KG1 (cell line): ENCODE data around the gene OR5A1.
"Not testable (repeated sequence)": the region's sequence is repeated elsewhere in the genome, so short reads cannot be mapped to it uniquely, and the experiment has no call there.

Experiments used
- DNase-seq: peaks from one replicate; lab custom pipeline; 2025; lab: John Stamatoyannopoulos, UW

OR5A1 gene

DNA sequence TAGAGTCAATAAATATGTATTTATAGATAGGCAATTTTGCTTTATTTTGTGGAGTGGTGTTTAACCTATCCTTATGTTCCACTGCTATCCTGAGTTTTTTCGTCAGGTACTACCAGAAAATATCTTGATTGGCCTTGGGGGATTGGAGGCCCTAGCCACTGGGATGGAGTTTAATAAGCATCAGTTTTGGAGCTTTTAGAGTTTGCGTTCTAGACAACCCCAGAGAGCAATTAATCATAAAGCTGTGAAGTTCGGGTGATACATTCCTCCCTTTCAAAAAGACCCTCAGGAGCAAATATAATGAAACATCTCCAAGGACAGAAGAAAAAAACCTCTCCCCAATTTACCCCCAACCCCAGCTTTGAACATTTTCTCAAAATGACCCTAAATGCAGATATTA lies at the start of gene OR5A1:
Gene OR5A1 (plus strand): TSS at position 301 of the 400 bp plus-strand sequence. CDS start 6,700 bp downstream, outside the sequence.
- no peak for DNase-seq

DNA sequence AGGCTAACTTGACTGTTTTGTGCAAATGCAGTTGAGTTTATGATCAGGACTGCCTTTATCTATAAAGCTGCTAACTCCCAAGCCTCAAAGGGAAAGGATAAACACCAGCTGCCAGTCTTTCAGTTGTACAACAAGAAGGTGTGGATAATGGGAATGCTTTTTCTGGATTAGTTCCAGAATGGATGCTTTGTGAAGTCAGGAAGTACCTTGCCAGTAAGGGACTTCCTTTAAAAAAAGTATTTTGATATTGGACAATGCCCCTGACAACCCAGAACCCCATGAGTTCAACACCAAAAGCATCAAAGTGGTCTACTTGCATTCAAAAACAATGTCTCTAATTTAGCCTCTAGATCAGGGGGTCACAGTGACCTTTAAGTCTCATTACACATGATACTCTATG lies 42.1 kb upstream of the OR5A1 start:
- no peak for DNase-seq

DNA sequence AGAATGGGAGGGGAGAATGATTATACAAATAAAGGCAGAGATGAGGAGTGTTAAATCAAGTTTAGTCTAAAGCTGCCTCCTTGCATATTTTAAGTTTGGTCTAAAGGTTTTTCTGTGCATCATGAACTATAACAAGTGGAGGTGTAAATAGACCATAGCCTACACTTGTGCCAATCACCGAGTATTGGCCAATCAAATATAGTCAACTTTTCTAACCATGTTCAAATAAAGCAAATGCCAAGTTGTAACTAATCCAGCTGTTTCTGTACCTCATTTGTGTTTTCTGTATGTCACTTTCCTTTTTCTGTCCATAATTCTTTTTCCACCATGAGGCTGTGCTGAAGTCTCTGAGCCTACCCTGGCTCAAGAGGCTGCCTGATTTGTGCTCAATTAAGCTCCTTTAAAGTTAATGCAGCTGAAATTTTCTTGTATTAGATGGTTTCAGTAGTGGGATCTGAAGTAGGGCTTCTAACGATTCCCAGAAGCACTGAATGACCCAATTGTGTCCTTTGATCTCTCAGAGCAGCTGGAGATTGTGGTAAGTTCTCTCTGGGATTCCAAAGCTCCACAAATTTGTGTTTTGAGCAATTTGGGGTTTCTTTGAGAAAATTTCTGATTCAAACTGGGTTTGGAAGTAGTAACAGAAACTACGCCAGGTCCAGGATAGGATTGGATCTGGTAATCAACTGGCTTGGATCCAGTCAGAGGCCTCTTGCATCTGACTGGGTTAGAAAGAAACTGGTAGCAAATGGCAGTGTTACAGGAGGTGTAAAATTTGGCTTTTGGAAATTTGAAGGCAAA lies 35.6 kb upstream of the OR5A1 start:
- DNase-seq, result no peak

DNA sequence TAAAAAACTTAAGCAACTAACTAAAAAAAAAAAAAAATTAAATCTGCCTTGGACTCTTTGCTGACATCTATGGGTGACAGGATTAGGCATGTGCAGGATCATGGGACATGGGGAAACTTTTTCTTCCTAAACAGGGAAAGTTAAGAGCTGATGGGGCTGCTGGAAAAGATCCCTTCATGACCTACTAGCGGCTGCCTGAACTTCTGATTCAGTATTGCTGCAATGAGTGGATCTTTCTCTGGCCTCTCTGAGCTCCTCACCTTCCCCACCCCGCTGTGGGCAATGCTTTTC lies 35.1 kb upstream of the OR5A1 start:
- DNase-seq, result no peak

DNA sequence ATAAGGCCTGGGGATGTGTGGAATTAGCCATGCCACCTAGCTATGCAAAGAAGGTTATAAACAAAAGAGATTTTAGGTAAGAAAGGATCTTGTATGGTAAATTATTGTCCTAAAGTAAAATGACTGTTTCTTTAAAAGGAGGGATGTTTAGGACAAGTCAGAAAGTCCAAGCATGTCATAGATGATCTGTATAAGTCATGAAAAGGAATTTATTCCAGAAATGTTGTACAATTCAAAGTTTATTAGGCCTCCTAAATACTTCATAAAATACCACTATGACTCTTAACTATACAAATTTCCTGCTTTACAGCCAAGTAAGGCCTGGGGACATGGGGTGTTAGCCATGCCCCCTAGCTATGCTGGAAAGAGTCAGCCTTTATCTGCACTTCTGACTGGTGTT lies 32.7 kb upstream of the OR5A1 start:
- DNase-seq, result no peak

DNA sequence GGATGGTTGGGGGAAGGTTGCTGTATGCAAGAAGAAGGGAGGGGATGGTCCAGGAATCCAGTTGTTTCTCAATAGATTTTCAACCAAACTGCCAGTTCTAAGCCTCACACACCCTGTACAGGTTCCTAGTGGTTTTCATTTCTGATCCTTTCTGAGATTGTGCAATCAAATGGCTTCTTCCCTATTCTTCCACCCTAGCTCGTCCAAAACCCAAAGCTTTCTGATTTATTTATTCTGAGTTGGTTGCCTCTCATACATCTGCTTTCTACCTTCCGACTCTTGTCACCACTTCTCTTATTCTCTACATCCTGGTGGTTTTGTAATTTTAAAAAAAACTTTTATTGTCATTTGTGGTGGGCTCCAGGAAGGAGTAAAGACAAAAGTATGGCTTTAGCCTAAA lies 22.6 kb upstream of the OR5A1 start:
- DNase-seq, result peak; percentile 73

DNA sequence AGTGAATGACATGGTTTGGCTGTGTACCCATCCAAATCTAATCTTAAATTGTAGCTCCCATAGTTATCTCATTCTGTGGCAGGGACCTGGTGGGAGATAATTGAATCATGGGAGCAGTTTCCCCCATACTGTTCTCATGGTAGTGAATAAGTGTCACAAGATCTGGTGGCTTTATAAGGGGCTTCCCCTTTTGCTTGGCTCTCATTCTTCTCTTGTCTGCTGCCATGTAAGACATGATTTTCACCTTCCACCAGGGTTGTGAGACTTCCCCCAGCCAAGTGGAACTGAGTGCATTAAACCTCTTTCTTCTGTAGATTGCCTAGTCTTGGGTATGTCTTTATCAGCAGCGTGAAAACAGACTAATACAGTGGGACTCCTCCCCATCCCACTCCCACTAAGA lies 21.2 kb upstream of the OR5A1 start:
- DNase-seq, result no peak

DNA sequence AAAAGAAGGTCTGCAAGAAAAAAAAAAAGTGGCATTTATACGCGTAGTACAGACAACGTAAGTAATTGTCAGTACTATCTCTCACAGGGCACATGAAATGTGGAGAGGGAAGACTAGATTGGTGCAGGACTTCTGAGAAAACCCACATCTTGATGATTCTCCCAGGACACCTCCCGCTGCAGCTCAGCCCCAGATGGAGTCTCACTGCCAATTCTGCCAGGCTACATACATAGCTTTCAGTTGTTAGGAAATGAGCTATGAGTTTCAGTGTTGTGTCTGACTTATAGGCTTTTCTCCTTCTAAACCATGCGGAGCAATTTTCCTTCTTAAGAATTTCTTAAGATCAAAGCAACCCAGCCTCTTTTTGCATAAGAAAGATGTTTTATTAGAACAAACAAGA lies 19.7 kb upstream of the OR5A1 start:
- DNase-seq, result no peak

DNA sequence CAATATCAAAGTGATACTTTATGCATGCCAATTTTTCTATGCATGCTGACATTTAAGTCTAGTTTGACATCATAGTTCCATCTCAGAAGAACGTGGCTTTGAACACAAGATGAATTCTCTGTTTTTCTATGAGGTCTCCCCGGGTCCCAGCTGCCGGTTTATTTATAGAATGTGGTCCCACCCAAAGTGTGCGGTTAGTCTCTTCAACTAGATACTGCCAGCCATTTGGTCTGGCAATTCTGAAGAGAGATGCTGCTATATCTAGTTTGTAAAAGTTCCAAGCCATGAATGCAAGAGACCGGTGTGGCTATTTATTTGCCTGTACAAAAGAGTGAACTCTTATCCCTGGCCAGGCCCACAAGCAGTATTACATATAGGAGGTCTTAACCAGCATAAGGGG lies 19.2 kb upstream of the OR5A1 start:
- DNase-seq, result no peak

DNA sequence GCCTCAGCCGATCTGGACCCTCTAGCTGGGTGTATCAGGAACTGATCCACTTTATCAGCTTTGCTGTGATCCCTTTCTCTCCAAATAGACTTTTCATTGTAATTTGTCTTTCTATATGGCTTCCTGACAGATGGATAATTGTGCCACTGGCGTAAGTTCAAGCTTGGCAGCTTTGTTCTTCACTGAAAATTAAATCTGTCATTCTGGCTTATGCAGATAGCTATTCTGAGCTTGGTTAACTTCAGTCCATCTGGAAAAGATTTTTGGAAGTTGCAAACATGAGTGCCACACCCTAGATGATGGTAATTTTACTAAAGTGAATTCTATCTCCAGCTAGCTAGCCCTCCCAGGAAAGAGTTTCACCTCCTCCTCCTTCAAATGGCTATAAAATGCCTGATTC lies 18.1 kb upstream of the OR5A1 start:
- no peak for DNase-seq

DNA sequence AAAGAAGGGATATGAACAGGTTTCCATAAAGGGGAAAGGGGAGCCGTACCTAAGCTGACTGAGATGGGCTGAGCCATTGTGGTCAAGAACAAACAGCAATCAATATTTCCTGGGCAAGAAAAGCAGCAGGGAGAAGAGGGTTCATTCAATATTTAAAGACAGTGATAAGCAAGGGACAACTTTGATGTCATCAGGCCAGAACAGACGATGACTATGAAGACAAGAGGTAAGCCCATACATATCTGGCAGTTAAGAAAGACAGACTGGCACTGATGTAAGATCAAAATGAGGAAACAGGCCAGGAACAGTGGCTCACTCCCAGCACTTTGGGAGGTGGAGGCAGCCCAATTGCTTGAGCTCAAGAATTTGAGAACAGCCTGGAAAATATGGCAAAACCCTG lies 12.4 kb upstream of the OR5A1 start:
- no peak for DNase-seq

DNA sequence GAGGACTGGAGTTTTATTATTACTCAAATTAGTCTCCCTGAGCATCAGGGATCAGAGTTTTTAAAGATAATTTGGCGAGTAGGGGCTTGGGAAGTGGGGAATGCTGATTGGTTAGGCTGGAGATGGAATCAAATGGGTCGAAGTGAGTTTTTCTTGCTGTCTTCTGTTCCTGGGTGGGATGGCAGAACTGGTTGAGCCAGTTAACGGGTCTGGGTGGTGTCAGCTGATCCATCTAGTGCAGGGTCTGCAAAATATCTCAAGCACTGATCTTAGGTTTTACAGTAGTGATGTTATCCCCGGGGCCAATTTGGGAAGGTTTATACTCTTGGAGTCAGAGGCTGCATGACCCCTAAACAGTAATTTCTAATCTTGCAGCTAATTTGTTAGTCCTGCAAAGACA lies 11.1 kb upstream of the OR5A1 start:
- no peak for DNase-seq

DNA sequence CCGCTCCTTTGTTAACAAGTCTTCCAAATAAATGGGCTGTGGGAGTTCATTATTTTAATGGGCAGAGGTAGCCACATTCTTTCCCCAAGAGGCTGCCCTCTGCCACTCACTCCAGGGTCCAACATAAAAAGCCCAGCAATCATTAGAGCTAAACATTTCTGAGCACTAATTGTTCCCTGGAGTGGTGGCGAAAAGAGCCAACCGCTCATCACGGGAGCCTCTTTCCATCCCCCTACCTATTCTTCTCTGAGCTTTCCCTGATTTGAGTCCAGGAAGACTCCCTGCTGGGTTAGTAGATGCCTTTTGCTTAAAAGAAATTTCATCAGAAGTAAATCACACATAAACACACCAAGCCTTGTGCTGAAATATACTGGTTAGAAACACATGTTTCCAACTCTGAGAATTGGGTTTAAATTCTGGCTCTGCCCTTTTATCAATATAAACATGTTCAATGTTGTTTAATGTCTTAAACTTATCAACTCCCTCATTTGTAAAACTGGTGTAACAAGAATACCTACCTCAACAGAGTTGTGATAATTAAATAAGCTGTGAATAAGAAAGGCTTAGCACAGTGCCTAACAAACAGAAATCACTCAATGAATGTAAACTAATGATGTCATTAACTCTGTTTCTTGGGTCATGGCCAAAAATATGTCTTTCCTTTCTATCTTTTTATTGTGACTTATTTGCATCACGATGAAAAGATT lies 9.8 kb upstream of the OR5A1 start, which contains the start of gene OR5A2:
Gene OR5A2 (minus strand): TSS at position 53 of the 707 bp plus-strand sequence. CDS start 3,460 bp downstream, outside the sequence.
- DNase-seq, result no peak

DNA sequence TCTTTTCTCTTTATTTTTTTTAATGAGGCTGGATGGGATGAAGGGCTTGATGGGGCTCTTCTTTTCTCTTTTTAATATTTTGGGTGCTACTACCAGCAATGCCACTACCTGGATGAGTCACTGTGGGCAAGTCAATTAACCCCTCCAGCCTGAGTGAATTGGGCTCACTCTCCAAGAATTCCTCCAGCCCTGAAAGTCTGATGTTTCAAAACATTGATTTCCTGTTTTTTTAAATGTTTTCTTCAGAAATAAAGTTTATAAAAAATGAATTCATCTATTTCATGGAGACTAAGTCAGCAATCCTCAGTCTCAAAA lies 9.2 kb upstream of the OR5A1 start:
- no peak for DNase-seq

DNA sequence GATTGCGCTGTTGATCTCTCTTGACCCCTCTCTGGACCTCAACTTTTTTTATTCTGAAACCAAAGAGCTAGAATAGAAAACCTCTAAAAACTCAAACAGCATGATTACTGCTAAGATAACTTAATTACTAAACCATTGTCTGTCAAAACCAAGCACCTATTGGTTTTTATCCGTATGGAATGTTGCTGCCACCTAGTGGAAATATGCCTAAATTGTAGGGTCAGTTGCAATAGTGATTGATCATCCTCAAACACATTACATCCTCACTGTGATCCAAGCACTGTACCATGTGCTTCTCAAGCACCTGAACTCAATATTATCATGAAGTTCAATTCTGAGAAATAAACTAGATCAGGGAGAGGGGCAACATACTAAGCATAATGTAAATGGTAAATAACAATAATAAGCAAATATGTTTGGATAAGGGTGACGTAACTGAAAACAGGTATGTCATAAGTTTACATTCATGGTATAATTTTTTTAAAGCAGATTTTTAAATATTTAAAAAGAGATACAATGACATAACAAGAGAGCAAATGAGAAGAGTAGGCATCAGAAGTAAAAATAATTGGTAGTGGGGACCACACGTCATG lies 6.2 kb upstream of the OR5A1 start:
- peak; percentile 71 for DNase-seq

DNA sequence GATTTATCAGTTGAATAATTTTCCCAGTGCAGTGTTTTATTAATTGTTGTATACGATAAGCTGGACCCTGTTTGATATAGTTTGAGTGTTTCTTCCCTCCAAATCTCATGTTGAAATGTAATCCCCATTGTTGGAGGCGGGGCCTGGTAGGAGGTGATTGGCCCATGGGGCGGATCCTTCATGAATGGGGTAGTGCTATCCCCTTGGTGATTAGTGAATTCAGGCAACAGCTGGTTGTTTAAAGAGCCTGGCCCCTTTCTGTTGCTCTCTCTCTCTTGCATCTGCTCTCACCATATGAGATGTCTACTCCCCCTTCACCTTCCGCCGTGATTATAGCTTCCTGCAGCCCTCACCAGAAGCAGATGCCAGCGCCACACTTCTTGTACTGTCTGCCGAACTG lies 1.5 kb downstream of the OR5A1 start:
- no peak for DNase-seq

DNA sequence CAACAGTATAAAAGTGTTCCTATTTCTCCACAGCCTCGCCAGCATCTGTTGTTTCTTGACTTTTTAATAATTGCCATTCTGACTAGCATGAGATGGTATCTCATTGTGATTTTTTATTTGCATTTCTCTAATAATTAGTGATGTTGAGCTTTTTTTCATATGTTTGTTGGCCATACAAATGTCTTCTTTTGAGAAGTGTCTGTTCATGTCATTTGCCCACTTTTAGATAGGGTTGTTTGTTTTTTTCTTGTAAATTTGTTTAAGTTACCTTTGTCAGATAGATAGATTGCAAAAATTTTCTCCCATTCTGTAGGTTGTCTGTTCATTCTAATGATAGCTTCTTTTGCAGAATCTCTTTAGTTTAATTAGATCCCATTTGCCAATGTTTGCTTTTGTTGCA lies 9.4 kb downstream of the OR5A1 start:
- not testable (repeated sequence) for DNase-seq

DNA sequence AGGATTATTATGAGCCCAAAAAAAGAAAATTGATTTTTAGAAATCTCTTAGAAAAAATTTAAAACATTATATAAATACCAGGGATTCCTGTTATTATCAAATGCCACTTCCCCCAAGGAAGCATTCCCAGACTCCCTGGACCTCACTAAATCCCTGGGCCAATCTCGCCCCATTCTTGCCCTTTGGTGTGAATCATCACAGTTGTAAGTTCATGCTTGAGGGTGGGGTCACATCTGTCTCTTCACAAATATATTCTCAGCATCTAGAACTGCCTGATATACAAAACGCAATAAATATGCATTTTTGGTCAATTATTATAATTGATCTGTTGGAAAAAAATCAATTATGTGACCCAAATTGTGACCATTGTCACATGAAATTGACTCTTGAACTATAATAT lies 12.2 kb downstream of the OR5A1 start:
- no peak for DNase-seq

DNA sequence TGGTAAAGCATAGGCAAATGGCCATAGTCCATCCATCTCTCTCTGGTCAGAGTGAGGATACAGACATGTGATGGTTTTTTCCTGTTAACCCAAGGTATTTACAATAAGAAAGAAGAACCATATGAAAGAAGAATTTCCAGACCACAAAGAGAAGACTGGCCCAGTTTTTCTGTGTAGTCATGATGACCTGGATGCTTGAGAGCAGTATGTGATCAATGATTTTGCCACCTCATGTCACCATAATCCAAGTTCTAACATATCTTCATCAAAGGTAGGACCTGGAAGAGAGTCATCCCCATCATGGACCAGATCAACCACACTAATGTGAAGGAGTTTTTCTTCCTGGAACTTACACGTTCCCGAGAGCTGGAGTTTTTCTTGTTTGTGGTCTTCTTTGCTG lies 20.4 kb downstream of the OR5A1 start, which contains the start of gene OR4D6:
Gene OR4D6 (plus strand): TSS at position 301 of the 400 bp plus-strand sequence. CDS start 0 bp downstream, at position 301.
- DNase-seq, result no peak

DNA sequence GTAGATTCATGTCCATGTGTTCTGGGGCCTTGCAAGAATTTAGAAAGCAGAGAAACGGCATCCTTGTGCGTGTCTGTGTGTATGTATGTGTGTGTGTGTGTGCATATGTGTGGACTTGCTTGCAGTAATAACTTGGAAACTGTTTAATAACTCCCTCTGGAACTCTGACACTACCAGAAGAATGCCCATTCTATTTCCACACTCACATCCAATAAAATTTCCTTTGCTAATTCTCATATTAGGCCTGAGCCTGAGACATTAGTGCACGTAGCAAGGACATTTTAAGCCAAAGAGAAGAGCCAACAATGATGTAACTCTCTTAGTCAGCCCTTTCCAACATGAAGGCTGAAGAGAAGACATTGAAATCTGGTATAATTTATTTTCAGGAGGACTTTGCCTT lies 23.6 kb downstream of the OR5A1 start:
- no peak for DNase-seq

DNA sequence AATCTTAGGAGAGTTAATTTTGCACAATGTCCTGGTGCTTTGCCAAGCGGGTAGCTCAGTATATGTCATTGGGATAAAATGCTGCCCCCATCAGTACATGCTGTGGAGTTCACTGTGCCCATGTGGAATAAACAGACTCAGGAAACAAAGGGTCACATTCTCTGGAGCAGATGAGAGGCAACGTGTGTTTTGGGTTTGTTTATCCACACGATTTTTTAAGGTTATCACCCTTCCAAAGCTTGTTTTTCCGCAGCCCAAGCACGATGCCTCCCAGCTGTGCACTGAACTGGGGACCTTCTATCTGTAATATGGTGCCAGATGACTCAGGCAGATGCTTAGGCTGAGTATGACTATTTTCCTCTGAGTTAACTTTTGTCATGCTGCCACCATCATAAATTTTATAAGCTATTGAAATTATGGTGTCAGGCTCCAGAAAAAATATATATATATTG lies 26.9 kb downstream of the OR5A1 start:
- no peak for DNase-seq

DNA sequence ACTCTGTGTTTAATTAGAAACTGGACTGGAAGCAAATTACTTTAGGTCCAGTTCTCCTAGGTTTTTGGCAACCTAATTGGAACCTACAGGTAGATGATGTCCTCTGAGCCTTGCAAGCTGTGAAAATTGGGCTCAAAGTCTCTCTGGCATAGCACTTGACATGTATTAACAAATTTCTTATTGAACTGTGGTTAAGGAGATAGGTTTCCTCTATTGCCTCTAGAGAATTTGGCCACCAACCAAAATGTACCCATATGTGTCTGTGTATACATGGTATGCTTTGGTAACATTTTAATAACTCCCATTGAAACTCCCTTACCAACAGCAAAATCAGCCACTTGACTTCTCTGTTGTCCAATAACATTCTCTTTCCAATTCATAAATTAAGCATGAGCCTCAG lies 36.7 kb downstream of the OR5A1 start, which contains the start of gene OR4D10:
Gene OR4D10 (plus strand): TSS at position 301 of the 400 bp plus-strand sequence. CDS start 4,115 bp downstream, outside the sequence.
- DNase-seq, result no peak

DNA sequence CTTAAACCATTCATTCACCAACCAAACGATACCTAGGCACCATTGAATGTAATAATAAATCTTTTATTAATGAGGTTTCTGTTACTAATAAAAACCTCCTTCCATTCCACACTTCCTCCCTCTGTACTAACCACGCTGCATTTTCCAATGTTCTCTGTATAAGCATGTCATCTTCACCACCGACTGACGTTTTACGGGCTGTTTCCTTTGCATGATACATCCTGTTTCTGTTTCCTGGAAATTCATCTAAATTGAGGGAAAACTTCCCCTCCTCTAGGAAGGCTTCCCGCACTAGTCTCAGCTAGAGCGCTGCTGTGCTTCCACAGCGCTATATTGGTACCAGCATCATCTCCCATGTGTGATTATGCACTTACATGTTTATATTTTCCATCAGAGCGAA lies 38.9 kb downstream of the OR5A1 start:
- no peak for DNase-seq
